Skeletal muscle tissue (tissue), 5 donors: ENCODE measurements around the gene ACSM3. TPM values are rescaled to one million over a fixed set of nuclear protein-coding genes. Genes with fewer than 3 reads are reported as not detected.

Source experiments
- H3K27ac ChIP-seq: one replicate; pipeline ENCODE4 v1.7.0; 2013; ENCODE audit warnings: mild to moderate bottlenecking, low read depth, low read length, inconsistent platforms
- H3K27me3 ChIP-seq, 3 donors: one replicate each; pipeline ENCODE4 v1.7.0; 2013; ENCODE audit warnings: low read length in 3 of 3; ENCODE audit not compliant: control insufficient read depth in 3 of 3, insufficient read depth in 3 of 3
- H3K36me3 ChIP-seq, 3 donors: one replicate each; pipeline ENCODE4 v1.7.0; 2013; ENCODE audit warnings: low read length in 3 of 3; ENCODE audit not compliant: control insufficient read depth in 3 of 3, insufficient read depth in 3 of 3
- H3K4me1 ChIP-seq, 3 donors: one replicate each; pipeline ENCODE4 v1.7.0; 2013; ENCODE audit warnings: low read length in 3 of 3, mild to moderate bottlenecking in 3 of 3; ENCODE audit not compliant: control insufficient read depth in 3 of 3, insufficient read depth in 3 of 3
- H3K4me3 ChIP-seq, 3 donors: one replicate each; pipeline ENCODE4 v1.7.0; 2013; ENCODE audit warnings: low read length in 3 of 3
- H3K9ac ChIP-seq, 3 donors: one replicate each; pipeline ENCODE4 v1.7.0; 2013; ENCODE audit warnings: low read length in 3 of 3, mild to moderate bottlenecking in 3 of 3, moderate library complexity in 2 of 3, low read depth in 1 of 3
- H3K9me3 ChIP-seq, 3 donors: one replicate each; pipeline ENCODE4 v1.7.0; 2013; ENCODE audit warnings: low read length in 3 of 3; ENCODE audit not compliant: control insufficient read depth in 3 of 3
- small RNA-seq: library from RNA; depleted of rRNA; stranded (forward); fragments of <200 nt; gene quantifications from one replicate; pipeline ENCODE3, GENCODE V24; 2014
- total RNA-seq: library from RNA; depleted of rRNA; stranded (reverse); fragments of >200 nt; gene quantifications from one replicate; pipeline ENCODE4 v1.2.3, GENCODE V29; 2014
- donor health status: Osteomylitis.

The ACSM3 gene
- total RNA-seq, 1 donor from 2014 or later, result 2.6 TPM

DNA sequence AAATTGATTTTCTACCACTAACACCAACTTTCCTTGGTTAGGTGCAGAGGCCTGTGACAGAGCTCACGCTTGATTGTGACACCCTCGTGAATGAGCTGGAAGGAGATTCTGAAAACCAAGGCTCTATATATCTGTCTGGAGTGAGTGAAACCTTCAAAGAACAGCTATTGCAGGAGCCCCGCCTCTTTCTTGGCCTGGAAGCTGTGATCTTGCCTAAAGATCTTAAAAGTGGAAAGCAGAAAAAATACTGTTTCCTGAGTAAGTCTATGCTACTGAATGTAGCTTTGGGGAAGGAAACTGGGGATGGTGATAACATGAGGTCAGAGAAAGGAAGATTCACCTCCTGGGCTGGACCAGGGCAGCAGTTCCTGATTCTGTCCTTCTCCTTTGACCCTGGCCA, 80.8 kb downstream of the ACSM3 start:
- Histone ChIP-seq H3K4me1 (peaks cover 9 to 18% (median 11%) of the 10 kb centered on the region in 3 donors), H3K9me3 (no peaks in the 10 kb centered on the region), H3K36me3 (no peaks in the 10 kb centered on the region), H3K9ac (no peak overlapping the region), H3K27ac (no peak overlapping the region), H3K4me3 (no peak overlapping the region), H3K27me3 (no peaks in the 10 kb centered on the region)

- Histone ChIP-seq H3K9me3 (no peaks in the 10 kb centered on the region), H3K27ac (no peak overlapping the region), H3K27me3 (no peaks in the 10 kb centered on the region), H3K4me3 (no peak overlapping the region), H3K36me3 (no peaks in the 10 kb centered on the region), H3K4me1 (peaks cover 17 to 27% (median 23%) of the 10 kb centered on the region in 3 donors), H3K9ac (no peak overlapping the region)
These were observed 82.2 kb downstream of the ACSM3 start for GRCh38 chr16:20846030-20846429.

DNA sequence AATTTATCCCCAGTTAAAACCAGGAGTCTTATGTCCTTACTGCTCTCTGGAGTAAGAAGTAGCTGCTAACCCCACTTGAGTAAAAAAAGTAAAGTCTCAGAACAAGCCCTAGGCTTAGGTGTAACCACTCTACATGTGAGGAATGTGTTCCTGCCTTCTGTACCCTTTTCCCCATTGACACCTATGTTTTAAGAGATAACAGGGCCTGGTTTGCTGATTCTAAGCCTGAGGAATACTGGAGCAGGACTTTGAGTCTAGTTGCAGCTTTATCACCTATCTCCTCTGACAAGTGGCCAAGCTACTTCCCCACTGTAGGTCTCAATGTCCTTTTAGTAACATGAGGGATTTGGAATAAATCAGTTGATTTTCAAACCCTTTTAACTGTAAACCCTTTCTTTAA, 82.7 kb downstream of the ACSM3 start:
- Histone ChIP-seq H3K27me3 (no peaks in the 10 kb centered on the region), H3K9ac (no peak overlapping the region), H3K27ac (no peak overlapping the region), H3K4me3 (no peak overlapping the region), H3K36me3 (no peaks in the 10 kb centered on the region), H3K4me1 (peaks cover 22 to 32% (median 28%) of the 10 kb centered on the region in 3 donors), H3K9me3 (no peaks in the 10 kb centered on the region)

Small RNA genes lying within 50 kb of the gene (small RNA-seq; reads per million reads assigned to genes)
- gene RF00618 (not detected), gene RNU6-944P (not detected)

Other genes starting within 250 kb of the ACSM3 start
- gene ACSM2B, start 187.6 kb upstream of the ACSM3 start, total RNA-seq, result 0.52 TPM
- not detected for gene ACSM1, start 66.3 kb upstream of the ACSM3 start, total RNA-seq
- 29.2 TPM for gene THUMPD1, start 22.2 kb upstream of the ACSM3 start, total RNA-seq
- 11.5 TPM for gene ERI2, start 42.5 kb downstream of the ACSM3 start, total RNA-seq
- gene REXO5, start 42.5 kb downstream of the ACSM3 start, total RNA-seq, result 5.2 TPM
- 10.4 TPM for gene DCUN1D3, start 136.3 kb downstream of the ACSM3 start, total RNA-seq
- gene LYRM1, start 136.8 kb downstream of the ACSM3 start, total RNA-seq, result 23.5 TPM